ENCODE data around the gene THY1.
"Not testable (repeated sequence)": the region's sequence is repeated elsewhere in the genome, so short reads cannot be mapped to it uniquely, and the experiment has no call there.

- TF ChIP-seq POLR2A (IDR thresholded peaks at IDR 0.05; ENCODE audit: low read depth, low read length); POU2F2 (IDR thresholded peaks at IDR 0.05; ENCODE audit: low read depth, low read length); TAF1 (IDR thresholded peaks at IDR 0.05; ENCODE audit: low read depth, low read length); POLR2AphosphoS5 (IDR thresholded peaks at IDR 0.05; ENCODE audit: low read depth, low read length); SPI1 (IDR thresholded peaks at IDR 0.05; ENCODE audit: low read depth, low read length); PAX5 (IDR thresholded peaks at IDR 0.05; ENCODE audit: insufficient read depth, low read length, severe bottlenecking): not testable (repeated sequence)
Observed at GRCh38 chr11:119437521-119437920, 14.5 kb upstream of the THY1 start.

Data from GM12891 (cell line).